ENCODE measurements around the gene WDR70.
"Not testable (repeated sequence)": the region's sequence is repeated elsewhere in the genome, so short reads cannot be mapped to it uniquely, and the experiment has no call there.

WDR70 gene

DNA sequence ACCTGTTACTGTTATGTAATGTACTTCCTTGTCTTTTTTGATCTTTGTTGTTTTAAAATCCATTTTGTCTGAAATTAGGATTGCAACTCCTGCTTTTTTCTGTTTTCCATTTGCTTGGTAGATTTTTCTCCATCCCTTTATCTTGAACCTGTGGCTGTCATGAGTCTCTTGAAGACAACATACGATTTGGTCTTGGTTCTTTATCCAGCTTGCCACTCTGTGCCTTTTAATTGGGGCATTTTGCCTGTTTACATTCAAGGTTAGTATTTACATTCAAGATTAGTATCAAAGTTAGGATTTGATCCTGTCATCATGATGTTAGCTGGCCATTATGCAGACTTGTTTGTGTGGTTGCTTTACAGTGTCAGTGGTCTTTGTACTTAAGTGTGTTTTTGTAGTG, 304.0 kb downstream of the WDR70 start:
- no peak for TF ChIP-seq ZNF274 (IDR thresholded peaks at IDR 0.05; ENCODE audit: low read depth, low read length)
- H3K4me3 ChIP-seq (ENCODE audit: low read length) = no peak overlapping the region

DNA sequence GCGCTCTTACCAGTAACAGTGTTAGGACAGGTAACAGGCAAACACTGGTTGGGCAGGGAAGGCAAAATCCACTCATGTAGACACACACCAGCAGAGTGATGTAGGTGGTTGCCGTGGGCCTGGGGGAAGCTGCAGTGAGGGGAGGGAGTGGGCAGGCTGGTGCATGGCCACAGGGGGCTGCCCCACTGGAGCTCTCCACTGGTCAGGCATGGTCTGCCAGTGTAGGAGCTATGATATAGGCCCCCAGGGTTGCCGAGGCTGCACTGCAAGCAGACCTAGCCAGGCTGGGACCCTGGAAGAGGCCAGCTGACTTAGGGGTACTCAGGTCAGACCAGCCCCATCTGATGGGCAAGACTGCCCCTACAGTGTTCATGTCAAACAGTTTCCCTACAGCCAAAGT, 306.1 kb downstream of the WDR70 start:
- no peak overlapping the region for H3K4me3 ChIP-seq (ENCODE audit: low read length)

DNA sequence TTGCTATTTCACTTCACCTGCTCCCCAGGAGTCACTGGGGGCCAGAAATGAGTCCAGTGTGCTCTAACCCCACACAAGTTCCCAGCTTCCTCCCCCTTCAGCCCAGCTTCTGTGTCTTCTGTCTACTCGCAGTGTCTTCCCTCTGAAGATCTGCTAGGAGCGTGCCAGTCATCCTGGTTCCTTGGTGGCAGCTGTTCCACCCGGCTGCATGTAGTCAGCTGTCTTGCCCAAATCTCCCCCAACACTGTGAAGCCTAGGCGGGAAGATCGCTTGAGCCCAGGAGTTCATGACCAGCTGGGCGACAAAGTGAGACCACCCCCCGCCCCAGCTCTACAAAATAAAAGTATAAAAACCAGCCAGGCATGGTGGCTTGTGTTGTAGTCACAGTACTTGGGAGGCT, 306.7 kb downstream of the WDR70 start:
- TF ChIP-seq ZNF274 (IDR thresholded peaks at IDR 0.05; ENCODE audit: low read depth, low read length) = no peak
- no peak overlapping the region for H3K4me3 ChIP-seq (ENCODE audit: low read length)

More for the DNA sequence above, 306.1 kb downstream of the WDR70 start:
- TF ChIP-seq ZNF274 (IDR thresholded peaks at IDR 0.05; ENCODE audit: low read depth, low read length) = no peak

DNA sequence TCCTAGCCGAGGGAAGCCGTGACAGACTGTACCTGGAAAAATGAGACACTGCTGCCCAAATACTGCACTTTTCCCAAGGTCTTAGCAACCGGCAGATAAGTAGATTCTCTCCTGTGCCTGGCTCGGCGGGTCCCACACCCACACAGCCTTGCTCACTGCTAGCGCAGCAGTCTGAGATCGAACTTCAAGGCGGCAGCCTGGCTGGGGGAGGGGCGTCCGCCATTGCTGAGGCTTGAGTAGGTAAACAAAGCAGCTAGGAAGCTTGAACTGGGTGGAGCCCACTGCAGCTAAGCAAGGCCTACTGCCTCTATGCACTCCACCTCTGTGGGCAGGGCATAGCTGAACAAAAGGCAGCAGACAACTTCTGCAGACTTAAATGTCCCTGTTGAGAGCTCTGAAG, 309.8 kb downstream of the WDR70 start:
- not testable (repeated sequence) for H3K4me3 ChIP-seq (ENCODE audit: low read length)

DNA sequence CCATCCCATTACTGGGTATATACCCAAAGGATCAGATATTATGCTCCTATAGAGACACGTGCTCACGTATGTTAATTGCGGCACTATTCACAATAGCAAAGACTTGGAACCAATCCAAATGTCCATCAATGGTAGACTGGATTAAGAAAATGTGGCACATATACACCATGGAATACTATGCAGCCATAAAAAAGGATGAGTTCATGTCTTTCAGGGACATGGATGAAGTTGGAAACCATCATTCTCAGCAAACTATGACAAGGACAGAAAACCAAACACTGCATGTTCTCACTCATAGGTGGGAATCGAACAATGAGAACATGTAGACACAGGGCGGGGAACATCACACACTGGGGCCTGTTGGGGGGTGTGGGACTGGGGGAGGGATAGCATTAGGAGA, 315.2 kb downstream of the WDR70 start:
- not testable (repeated sequence) for H3K4me3 ChIP-seq (ENCODE audit: low read length)

DNA sequence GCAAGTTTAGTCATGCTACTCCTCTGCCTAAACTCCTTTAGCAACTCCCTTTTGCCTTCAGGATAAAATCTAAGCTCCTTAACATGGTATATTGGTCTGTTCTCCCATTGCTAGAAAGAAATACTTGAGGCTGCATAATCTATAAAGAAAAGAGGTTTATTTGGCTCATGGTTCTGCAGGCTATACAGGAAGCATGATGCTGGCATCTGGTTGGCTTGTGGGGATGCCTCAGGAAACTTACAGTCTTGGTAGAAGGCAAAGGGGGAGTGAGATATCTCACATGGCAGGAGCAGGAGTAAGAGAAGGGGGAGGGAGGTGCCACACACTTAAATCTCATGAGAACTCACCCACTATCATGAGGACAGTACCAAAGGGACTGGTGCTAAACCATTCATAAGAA, 315.7 kb downstream of the WDR70 start:
- no peak for TF ChIP-seq ZNF274 (IDR thresholded peaks at IDR 0.05; ENCODE audit: low read depth, low read length)
- H3K4me3 ChIP-seq (ENCODE audit: low read length) = no peak overlapping the region

DNA sequence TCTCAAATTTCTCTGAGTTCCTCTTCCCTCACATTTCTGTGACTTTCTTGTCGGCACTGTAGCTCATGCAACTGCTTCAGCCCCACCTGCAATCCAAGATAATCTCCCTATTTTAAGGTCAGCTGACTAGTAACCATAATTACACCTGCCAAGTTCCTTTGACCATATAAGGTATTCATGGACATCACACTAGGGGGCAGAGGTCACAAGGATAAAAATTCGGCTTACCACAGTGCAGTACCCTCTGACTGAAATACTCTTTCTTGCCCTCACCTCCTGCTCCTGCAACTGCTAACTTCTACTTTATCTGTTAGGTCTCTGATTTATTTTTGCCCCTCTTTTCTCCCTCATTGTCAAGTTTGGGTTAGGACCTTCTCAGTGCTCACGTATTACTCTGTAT, 316.5 kb downstream of the WDR70 start:
- no peak overlapping the region for H3K4me3 ChIP-seq (ENCODE audit: low read length)
- TF ChIP-seq ZNF274 (IDR thresholded peaks at IDR 0.05; ENCODE audit: low read depth, low read length) = no peak

DNA sequence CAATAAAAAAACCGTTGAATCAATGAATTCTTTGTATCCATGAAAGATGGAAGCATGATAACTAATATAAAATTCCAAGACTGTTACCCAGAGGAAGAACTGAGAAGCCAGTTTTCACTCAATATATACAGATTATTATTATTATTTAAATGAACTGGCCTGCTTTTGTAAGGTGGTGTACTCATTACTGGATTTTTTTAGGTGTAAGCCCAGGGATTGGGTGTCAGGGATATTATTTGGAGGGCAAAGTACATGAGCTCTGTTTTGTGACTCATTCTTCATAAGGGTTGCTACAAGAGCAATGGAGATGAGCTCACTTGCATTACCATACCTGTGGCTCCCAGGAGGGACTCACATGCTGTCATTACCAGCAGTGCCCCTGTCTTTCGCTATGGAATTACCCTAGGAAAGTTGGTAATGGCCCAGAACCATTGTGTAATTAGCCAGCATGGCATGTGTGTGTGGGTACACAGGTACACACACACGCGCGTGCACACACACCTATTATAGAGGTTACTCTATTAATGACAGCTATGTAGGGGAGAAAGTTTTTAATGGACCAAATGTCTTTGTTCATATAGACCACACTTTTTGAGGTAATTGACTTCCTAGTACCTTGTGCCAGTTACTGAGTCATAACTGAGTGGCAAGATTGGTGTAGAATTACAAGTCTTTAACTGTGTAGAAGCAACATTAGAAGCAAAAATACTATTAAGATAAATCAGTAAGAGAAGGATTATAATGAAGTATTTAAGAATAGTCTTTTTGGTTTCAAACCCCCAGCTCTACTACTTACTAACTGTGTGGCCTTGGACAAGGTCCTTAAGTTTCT, 317.3 kb downstream of the WDR70 start:
- H3K4me3 ChIP-seq (ENCODE audit: low read length) = no peak overlapping the region
- TF ChIP-seq ZNF274 (IDR thresholded peaks at IDR 0.05; ENCODE audit: low read depth, low read length) = no peak

DNA sequence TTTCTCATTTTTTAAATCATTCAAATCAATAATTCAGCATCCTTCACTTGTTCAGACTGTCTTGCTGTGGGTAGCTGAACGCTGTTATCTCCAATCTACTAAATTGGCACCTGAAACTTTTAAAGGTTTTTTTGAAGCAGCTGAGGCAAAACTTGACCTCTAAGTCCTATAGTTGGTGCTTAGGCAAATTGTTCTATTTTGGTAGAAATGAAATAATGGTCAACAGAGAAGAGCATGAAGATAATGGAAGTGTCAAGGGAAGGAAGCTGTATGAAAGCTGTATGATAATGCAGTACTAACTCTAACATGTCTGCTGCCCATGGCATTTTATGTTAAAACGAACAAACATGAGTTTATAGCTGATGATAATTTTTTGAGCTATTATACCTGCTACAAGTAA, 322.8 kb downstream of the WDR70 start:
- H3K4me3 ChIP-seq (ENCODE audit: low read length) = no peak overlapping the region
- no peak for TF ChIP-seq ZNF274 (IDR thresholded peaks at IDR 0.05; ENCODE audit: low read depth, low read length)

DNA sequence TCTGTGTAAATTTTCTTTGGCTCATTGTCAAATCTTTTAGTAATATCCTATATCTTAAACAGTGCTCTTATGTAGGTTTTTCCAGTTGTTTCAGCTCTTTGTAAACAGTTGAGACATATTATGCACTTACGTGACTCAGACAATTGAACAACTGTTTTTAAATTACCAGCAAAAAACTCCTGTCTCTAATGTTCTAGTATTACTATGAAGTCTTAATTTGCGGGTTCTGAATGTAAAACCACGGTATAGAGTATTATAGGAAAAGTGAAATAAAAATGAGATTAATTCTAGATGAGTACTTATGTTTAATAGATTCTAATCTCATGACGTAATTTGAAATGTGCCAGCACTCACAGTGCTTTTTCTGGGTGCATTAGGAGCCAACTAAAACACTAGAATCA, 324.7 kb downstream of the WDR70 start:
- H3K4me3 ChIP-seq (ENCODE audit: low read length) = no peak overlapping the region
- TF ChIP-seq ZNF274 (IDR thresholded peaks at IDR 0.05; ENCODE audit: low read depth, low read length) = no peak

DNA sequence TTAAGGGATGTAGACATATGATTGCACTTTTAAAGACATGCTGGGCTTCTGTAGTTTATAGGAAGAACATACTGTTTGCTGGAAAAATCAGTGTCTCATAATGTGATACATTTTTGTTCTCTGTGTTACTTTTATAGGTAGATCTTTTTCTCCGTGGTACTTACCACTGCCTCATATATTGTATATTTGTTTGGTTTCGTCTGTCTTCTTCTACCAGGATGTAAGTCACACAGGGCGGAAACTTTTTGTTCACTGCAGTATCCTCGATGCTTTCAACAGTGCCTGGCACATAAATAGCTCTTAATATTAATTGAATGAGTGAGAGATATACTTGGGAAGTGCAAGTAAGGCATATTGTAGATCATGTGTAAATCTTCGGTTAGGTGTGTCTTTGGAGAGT, 325.3 kb downstream of the WDR70 start:
- no peak for TF ChIP-seq ZNF274 (IDR thresholded peaks at IDR 0.05; ENCODE audit: low read depth, low read length)

DNA sequence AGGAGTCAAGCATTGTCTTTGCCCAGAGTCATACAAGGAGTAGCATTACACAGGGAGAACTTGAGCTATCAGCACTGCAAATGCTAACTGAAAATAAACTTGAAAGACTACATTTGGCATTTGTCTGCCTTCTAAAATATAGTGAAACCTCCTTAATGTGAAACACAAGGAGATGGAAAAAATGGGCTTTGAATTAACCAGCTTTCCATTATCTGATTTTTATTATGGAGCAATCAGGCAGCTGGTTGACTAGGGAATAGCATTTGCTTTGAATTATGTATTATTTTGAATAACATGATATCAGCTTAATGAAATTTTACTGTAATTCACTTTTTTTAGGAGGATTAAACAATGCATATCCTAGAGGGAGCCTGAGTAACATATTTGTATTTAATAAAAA, 329.9 kb downstream of the WDR70 start:
- TF ChIP-seq ZNF274 (IDR thresholded peaks at IDR 0.05; ENCODE audit: low read depth, low read length) = no peak
- no peak overlapping the region for H3K4me3 ChIP-seq (ENCODE audit: low read length)

More for the DNA sequence above, 325.3 kb downstream of the WDR70 start:
- no peak overlapping the region for H3K4me3 ChIP-seq (ENCODE audit: low read length)

DNA sequence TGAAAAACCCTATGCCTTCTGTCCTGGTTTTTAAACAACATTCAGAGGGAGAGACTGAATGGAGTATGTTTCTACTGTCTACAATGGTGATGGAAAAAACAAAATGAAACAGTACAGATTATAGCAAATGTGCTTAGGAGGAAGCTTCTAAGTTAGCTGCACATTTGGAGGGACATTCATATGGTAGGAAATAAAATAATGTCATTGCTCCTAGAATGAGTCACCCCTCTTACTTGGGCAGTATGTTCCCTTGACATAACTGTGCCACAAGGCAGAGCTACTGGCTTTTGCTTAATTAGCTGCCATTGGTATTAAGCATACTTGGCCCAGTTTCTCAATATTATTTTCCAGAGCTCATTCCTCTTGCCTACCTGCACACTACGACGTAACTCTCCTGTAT, 331.8 kb downstream of the WDR70 start:
- H3K4me3 ChIP-seq (ENCODE audit: low read length) = no peak overlapping the region
- no peak for TF ChIP-seq ZNF274 (IDR thresholded peaks at IDR 0.05; ENCODE audit: low read depth, low read length)

DNA sequence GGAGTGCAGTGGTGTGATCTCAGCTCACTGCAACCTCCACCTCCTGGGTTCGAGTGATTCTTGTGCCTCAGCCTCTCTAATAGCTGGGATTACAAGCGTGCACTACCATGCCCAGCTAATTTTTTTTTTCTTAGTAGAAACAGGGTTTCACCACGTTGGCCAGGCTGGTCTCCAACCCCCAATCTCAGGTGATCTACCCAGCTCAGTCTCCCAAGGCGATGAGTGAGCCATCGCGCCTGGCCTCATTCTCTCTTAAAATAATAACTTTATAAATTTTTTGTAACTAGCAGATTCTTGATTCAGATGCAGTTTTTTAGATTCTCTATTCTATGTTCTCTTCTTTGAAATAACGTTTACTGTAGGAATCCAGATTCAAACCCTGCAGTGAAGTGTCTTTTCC, 333.6 kb downstream of the WDR70 start:
- H3K4me3 ChIP-seq (ENCODE audit: low read length) = no peak overlapping the region
- TF ChIP-seq ZNF274 (IDR thresholded peaks at IDR 0.05; ENCODE audit: low read depth, low read length) = no peak

DNA sequence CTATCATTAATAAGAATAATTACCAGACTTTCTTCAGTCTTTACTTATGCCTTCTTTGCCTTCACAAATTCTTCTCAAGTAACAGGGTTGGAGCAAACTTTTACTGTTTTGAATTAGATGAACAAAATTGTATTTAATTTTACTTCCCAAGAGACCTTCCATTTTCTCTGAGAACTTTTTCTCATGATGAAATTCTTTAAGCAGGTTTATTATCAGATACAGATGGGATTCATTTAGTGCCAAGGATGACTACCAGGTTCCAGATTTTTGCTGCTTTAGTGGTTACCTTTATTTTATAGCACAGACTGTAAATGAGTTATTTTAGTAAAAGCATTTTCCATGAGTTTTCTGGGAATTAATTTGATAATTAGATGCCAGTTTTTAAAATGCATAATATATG, 335.6 kb downstream of the WDR70 start:
- no peak overlapping the region for H3K4me3 ChIP-seq (ENCODE audit: low read length)
- no peak for TF ChIP-seq ZNF274 (IDR thresholded peaks at IDR 0.05; ENCODE audit: low read depth, low read length)

DNA sequence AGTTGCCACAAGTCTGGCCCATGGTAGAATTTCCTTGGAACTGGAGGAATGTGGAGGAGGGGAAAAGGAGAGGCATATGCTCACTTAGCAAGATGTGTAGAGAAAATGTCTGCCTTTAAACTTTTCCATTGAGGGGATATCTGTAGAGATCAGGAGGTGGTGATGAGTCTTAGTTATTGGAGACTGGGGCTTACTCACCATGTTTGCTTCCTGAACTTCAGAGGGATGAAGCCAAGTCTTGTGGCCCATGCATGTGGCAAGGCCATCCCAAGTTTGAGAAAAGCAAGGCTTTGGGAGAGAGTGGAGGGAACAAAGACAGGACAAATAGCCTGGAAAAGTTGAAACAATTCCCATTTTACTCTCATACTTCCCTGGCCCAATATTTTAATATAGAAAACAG, 336.2 kb downstream of the WDR70 start:
- no peak for TF ChIP-seq ZNF274 (IDR thresholded peaks at IDR 0.05; ENCODE audit: low read depth, low read length)
- H3K4me3 ChIP-seq (ENCODE audit: low read length) = no peak overlapping the region
